K562 (cell line): Measurements from ENCODE around the gene RSPO1. TPM values are rescaled to one million over a fixed set of nuclear protein-coding genes. Genes with fewer than 3 reads are reported as not detected.

Source experiments
- ATAC-seq: fragments of 200-7000 bp; cut with Tn5 transposase; 3 replicates; pipeline ENCODE4 v1.9.1; 2020; ENCODE audit warnings: moderate library complexity
- BruUV-seq: library from RNA; stranded (reverse); fragments of 400-500 nt; replicated peaks from 2 replicates; lab custom pipeline; 2021; lab: Mats Ljungman, UMichigan
- CTCF ChIA-PET: fragments of 300-600 bp; formaldehyde crosslinking; extraction: SDS; loops from one replicate; lab custom pipeline; 2021; ENCODE audit warnings: low intra/inter-chr PET ratio; lab: Yijun Ruan, JAX
- POLR2A ChIA-PET: fragments of 300-600, 350-650 bp; sonication (Branson Sonifier 250); formaldehyde crosslinking; extraction: SDS; loops from one replicate; lab custom pipeline; 2021; ENCODE audit warnings: antibody characterized with exemption, inconsistent platforms; lab: Yijun Ruan, JAX
- DNase-seq, 4 experiments: peaks; one replicate each; pipeline versions ENCODE4 v3.0.0 to v3.0.0-alpha.2; 2011 to 2018; ENCODE audit warnings: low spot score in 3 of 4, mixed read lengths in 3 of 4; ENCODE audit errors: extremely low read depth in 1 of 4
- FAIRE-seq: peaks from 2 replicates; lab custom pipeline; 2011; peaks lifted over from hg19 to GRCh38; lab: Jason Lieb, UNC
- H2AFZ ChIP-seq: 2 replicates; pipeline ENCODE4 v1.6.0; 2011; ENCODE audit warnings: low read depth, low read length, control low read depth, inconsistent platforms
- H3K27ac ChIP-seq: fragments of 200-600 bp; 3 replicates; pipeline ENCODE4 v1.8.0; 2011; ENCODE audit warnings: low read depth, mild to moderate bottlenecking, control low read depth, inconsistent platforms, low read length, moderate library complexity, mixed read lengths; ENCODE audit errors: extremely low read depth
- H3K27me3 ChIP-seq, 2 experiments: fragments of 300-600 bp in 1 of 2; 2 replicates in 1 of 2; 3 replicates in 1 of 2; pipeline versions ENCODE4 v1.6.0 to v1.8.0; 2011; ENCODE audit warnings: inconsistent platforms in 2 of 2, low read length in 2 of 2, mild to moderate bottlenecking in 1 of 2, mixed read lengths in 1 of 2, moderate library complexity in 1 of 2; ENCODE audit not compliant: control insufficient read depth in 2 of 2, insufficient read depth in 2 of 2
- H3K36me3 ChIP-seq: fragments of 300-600 bp; 3 replicates; pipeline ENCODE4 v1.8.0; 2011; ENCODE audit warnings: mild to moderate bottlenecking, low read length, inconsistent platforms; ENCODE audit not compliant: control insufficient read depth, insufficient read depth
- H3K4me1 ChIP-seq, 2 experiments: fragments of 200-600 bp in 1 of 2; replicated peaks in 1 of 2; 2 replicates in 1 of 2; 3 replicates in 1 of 2; pipeline versions ENCODE4 v1.5.1 to v1.8.0; 2011; ENCODE audit warnings: inconsistent platforms in 2 of 2, low read length in 2 of 2, mild to moderate bottlenecking in 1 of 2, mixed read lengths in 1 of 2, moderate library complexity in 1 of 2; ENCODE audit not compliant: control insufficient read depth in 2 of 2, insufficient read depth in 2 of 2
- H3K4me2 ChIP-seq: 2 replicates; pipeline ENCODE4 v1.6.1; 2011; ENCODE audit warnings: low read length, control low read depth, inconsistent platforms, mixed read lengths; ENCODE audit not compliant: insufficient read depth
- H3K4me3 ChIP-seq: fragments of 200-600 bp; sonication (generic), shearing (Covaris generic); 2 replicates; pipeline ENCODE4 v1.5.1; 2016; ENCODE audit warnings: control low read depth, inconsistent platforms
- H3K79me2 ChIP-seq: fragments of 200-600 bp; 3 replicates; pipeline ENCODE4 v1.8.0; 2011; ENCODE audit warnings: low read length, inconsistent platforms; ENCODE audit not compliant: control insufficient read depth, insufficient read depth
- H3K9ac ChIP-seq, 2 experiments: 2 replicates each; pipeline versions ENCODE4 v1.6.0 to v1.6.1; 2011; ENCODE audit warnings: low read depth in 2 of 2, low read length in 2 of 2, control low read depth in 1 of 2, inconsistent platforms in 1 of 2, mild to moderate bottlenecking in 1 of 2, mixed read lengths in 1 of 2; ENCODE audit not compliant: insufficient read depth in 1 of 2
- H3K9me1 ChIP-seq: one replicate; pipeline ENCODE4 v1.6.0; 2011; ENCODE audit warnings: inconsistent platforms, mild to moderate bottlenecking, low read length, moderate library complexity; ENCODE audit not compliant: control insufficient read depth, insufficient read depth
- H3K9me3 ChIP-seq: replicated peaks from 2 replicates; pipeline ENCODE4 v1.5.1; 2011; ENCODE audit warnings: low read depth, low read length, inconsistent platforms; ENCODE audit not compliant: control insufficient read depth, insufficient read depth
- H4K20me1 ChIP-seq: replicated peaks from 2 replicates; pipeline ENCODE4 v1.6.1; 2011; ENCODE audit warnings: low read length, inconsistent platforms, mixed read lengths; ENCODE audit not compliant: control insufficient read depth, insufficient read depth
- ADNP ChIP-seq: fragments of 200-800 bp; sonication (Bioruptor generic); IDR thresholded peaks from 2 replicates; pipeline ENCODE4 v1.6.1; 2016; ENCODE audit warnings: missing genetic modification characterization, missing compliant biosample characterization
- COPS2 ChIP-seq: fragments of 450-650 bp; conservative IDR thresholded peaks from 2 replicates; pipeline ENCODE4 v1.6.1; 2016; ENCODE audit warnings: mild to moderate bottlenecking, moderate library complexity
- ELF1 ChIP-seq: fragments of 200-800 bp; sonication (Bioruptor generic); IDR thresholded peaks from 2 replicates; pipeline ENCODE4 v1.6.1; 2016; ENCODE audit warnings: missing genetic modification characterization, missing compliant biosample characterization
- ELF2 ChIP-seq: fragments of 250-450 bp; sonication (Bioruptor Pico); IDR thresholded peaks from 2 replicates; pipeline ENCODE4 v1.5.0; 2021; ENCODE audit warnings: mild to moderate bottlenecking
- ILK ChIP-seq: fragments of 450-650 bp; IDR thresholded peaks from 2 replicates; pipeline ENCODE4 v1.6.1; 2016; ENCODE audit warnings: missing genetic modification characterization, low read depth, mild to moderate bottlenecking, missing compliant biosample characterization, moderate library complexity, borderline replicate concordance
- NCOR1 ChIP-seq: fragments of 450-650 bp; IDR thresholded peaks from 2 replicates; pipeline ENCODE4 v1.6.1; 2016; ENCODE audit warnings: mild to moderate bottlenecking, moderate library complexity
- NR2F6 ChIP-seq: fragments of 450-650 bp; formaldehyde crosslinking; IDR thresholded peaks from 2 replicates; pipeline ENCODE4 v1.4.0; 2020; ENCODE audit warnings: mild to moderate bottlenecking
- PTTG1 ChIP-seq: fragments of 450-650 bp; IDR thresholded peaks from 2 replicates; pipeline ENCODE4 v1.6.1; 2016; ENCODE audit warnings: low read depth, mild to moderate bottlenecking, missing genetic modification characterization, missing compliant biosample characterization
- RFX7 ChIP-seq: fragments of 250-450 bp; sonication (Bioruptor Pico); IDR thresholded peaks from 2 replicates; pipeline ENCODE4 v1.5.1; 2021; ENCODE audit warnings: mild to moderate bottlenecking
- TEAD2 ChIP-seq: fragments of 450-650 bp; IDR thresholded peaks from 2 replicates; pipeline ENCODE4 v1.6.1; 2016; ENCODE audit warnings: missing genetic modification characterization, control low read depth, missing compliant biosample characterization
- ZNF449 ChIP-seq: fragments of 250-450 bp; sonication (Bioruptor Pico); IDR thresholded peaks from 2 replicates; pipeline ENCODE4 v1.8.0; 2022; ENCODE audit warnings: moderate library complexity, mild to moderate bottlenecking, inconsistent platforms
- ZNF695 ChIP-seq: fragments of 450-650 bp; formaldehyde crosslinking; IDR thresholded peaks from 2 replicates; pipeline ENCODE4 v1.4.0; 2020; ENCODE audit warnings: mild to moderate bottlenecking, moderate library complexity
- WGBS: fragments of 100-300 bp; shearing (Covaris generic); methylation state at CpG from one replicate; pipeline ENCODE4 v1.1.6; 2016; ENCODE audit warnings: low coverage, mixed read lengths; ENCODE audit not compliant: insufficient coverage; ENCODE audit errors: missing lambda C conversion rate; 5-methylcytosine and 5-hydroxymethylcytosine counted together
- in situ Hi-C: fragments of 300-500 bp; cut with MboI; formaldehyde crosslinking; loops from 4 replicates; pipeline ENCODE4 v1.15.0; 2018; ENCODE audit warnings: inconsistent platforms, mixed read lengths
- intact Hi-C: fragments of 100-400 bp; cut with micrococcal nuclease; formaldehyde crosslinking; loops from 2 replicates; pipeline ENCODE4 v1.14.2; 2022
- polyA plus RNA-seq, 8 experiments: library from polyadenylated mRNA; depleted of rRNA in 4 of 8; stranded (reverse) in 5 of 8; unstranded in 3 of 8; fragments of >200 nt; fragmentation: Nextera tagmentation in 2 of 8; fragmentation: Illumina TruSeq in 1 of 8; extraction: Ambion mirVana in 2 of 8; extraction: Trizol in 1 of 8; gene quantifications; 2 replicates each; pipeline versions ENCODE4 v1.2.1 to v1.2.3, GENCODE V29; 2011 to 2014; ENCODE audit warnings: inconsistent platforms in 1 of 8, missing spikeins in 1 of 8
- total RNA-seq, 7 experiments: library from RNA; depleted of rRNA in 6 of 7; stranded (reverse); fragments of >200 nt in 6 of 7; fragmentation: Illumina TruSeq in 2 of 7; extraction: Trizol in 2 of 7; gene quantifications; 2 replicates each; pipeline versions ENCODE4 v1.2.1 to v1.2.3, GENCODE V29; 2011 to 2021; ENCODE audit warnings: low replicate concordance in 1 of 7
- TF ChIP-seq, protein P1 (sequence below), 2 experiments: fragments of 450-650 bp; IDR thresholded peaks; 2 replicates each; pipeline ENCODE4 v1.6.1; 2018; ENCODE audit warnings: mild to moderate bottlenecking in 2 of 2, low read depth in 1 of 2; ENCODE audit not compliant: partially characterized antibody in 2 of 2

RSPO1 gene
- total and polyA plus RNA-seq, 9 of the 15 experiments (the other 6 are each of a cell fraction or from before 2014, with no cell fraction given) = not detected

- Histone ChIP-seq H3K27me3 (peaks cover 48 to 66% of the 10 kb centered on the region in 2 experiments), H3K27ac (no peak overlapping the region), H3K9ac (no peak overlapping the region), H3K36me3 (no peaks in the 10 kb centered on the region), H3K9me1 (no peaks in the 10 kb centered on the region), H3K4me1 (no peaks in the 10 kb centered on the region; a peak in 1 of 5 replicates), H3K4me2 (no peak overlapping the region), H3K79me2 (no peaks in the 10 kb centered on the region), H3K4me3 (no peak overlapping the region), H4K20me1 (peaks cover 3% of the 10 kb centered on the region; the same call in 1 of the 2 replicates), H2AFZ (no peak overlapping the region), H3K9me3 (no peaks in the 10 kb centered on the region)
- no peak for DNase-seq
- WGBS = 3% methylated on average over 9 of the region's 9 CpGs
- POLR2A ChIA-PET = interaction anchor here (0.6 to 0.7 kb wide), 3 partner anchors 69 to 1376 kb away, joined by 3 to 4 read pairs (median 3); no protein-coding TSS in a partner anchor
- TF ChIP-seq ILK (tag) (no peak), RFX7 (no peak), ELF2 (CRISPR knock-in tag) (no peak), ZNF449 (CRISPR knock-in tag) (no peak), COPS2 (no peak), NR2F6 (CRISPR knock-in tag) (no peak), NCOR1 (no peak), PTTG1 (no peak), ELF1 (tag) (no peak), ADNP (tag) (no peak), TEAD2 (tag) (no peak), ZNF695 (CRISPR knock-in tag) (no peak)
- TF ChIP-seq, protein P1, sequence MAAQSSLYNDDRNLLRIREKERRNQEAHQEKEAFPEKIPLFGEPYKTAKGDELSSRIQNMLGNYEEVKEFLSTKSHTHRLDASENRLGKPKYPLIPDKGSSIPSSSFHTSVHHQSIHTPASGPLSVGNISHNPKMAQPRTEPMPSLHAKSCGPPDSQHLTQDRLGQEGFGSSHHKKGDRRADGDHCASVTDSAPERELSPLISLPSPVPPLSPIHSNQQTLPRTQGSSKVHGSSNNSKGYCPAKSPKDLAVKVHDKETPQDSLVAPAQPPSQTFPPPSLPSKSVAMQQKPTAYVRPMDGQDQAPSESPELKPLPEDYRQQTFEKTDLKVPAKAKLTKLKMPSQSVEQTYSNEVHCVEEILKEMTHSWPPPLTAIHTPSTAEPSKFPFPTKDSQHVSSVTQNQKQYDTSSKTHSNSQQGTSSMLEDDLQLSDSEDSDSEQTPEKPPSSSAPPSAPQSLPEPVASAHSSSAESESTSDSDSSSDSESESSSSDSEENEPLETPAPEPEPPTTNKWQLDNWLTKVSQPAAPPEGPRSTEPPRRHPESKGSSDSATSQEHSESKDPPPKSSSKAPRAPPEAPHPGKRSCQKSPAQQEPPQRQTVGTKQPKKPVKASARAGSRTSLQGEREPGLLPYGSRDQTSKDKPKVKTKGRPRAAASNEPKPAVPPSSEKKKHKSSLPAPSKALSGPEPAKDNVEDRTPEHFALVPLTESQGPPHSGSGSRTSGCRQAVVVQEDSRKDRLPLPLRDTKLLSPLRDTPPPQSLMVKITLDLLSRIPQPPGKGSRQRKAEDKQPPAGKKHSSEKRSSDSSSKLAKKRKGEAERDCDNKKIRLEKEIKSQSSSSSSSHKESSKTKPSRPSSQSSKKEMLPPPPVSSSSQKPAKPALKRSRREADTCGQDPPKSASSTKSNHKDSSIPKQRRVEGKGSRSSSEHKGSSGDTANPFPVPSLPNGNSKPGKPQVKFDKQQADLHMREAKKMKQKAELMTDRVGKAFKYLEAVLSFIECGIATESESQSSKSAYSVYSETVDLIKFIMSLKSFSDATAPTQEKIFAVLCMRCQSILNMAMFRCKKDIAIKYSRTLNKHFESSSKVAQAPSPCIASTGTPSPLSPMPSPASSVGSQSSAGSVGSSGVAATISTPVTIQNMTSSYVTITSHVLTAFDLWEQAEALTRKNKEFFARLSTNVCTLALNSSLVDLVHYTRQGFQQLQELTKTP (IDR thresholded peaks at IDR 0.05; ENCODE audit: low read depth in 1 of 2, partially characterized antibody in 2 of 2) = no peak
- CTCF ChIA-PET = no interaction called here
- ATAC-seq = no peak
- intact Hi-C loops = no loop called here
- in situ Hi-C loops = no loop called here
- no peak for FAIRE-seq
- BruUV-seq = no TSS peak
Observed at GRCh38 chr1:37672136-37672870, 37.6 kb upstream of the RSPO1 start.
